Hepatic stellate cell (primary cell): Measurements from ENCODE around the gene CCDC149.

Experiments used
- DNase-seq: peaks from one replicate; pipeline ENCODE4 v3.0.0; 2011; ENCODE audit warnings: low spot score

CCDC149 gene

GRCh38 chr4:24777536-24778463, 135.0 kb downstream of the CCDC149 start:
- DNase-seq = no peak

GRCh38 chr4:24775750-24776149, 137.1 kb downstream of the CCDC149 start:
- no peak for DNase-seq

- no peak for DNase-seq
These were observed 137.7 kb downstream of the CCDC149 start for GRCh38 chr4:24775032-24775605.

GRCh38 chr4:24774452-24774851, 138.4 kb downstream of the CCDC149 start:
- DNase-seq = no peak

- DNase-seq = no peak
These were observed 139.9 kb downstream of the CCDC149 start for GRCh38 chr4:24772952-24773351.

GRCh38 chr4:24772061-24772705, 140.7 kb downstream of the CCDC149 start:
- DNase-seq = no peak

- DNase-seq = no peak
These were observed 141.6 kb downstream of the CCDC149 start for GRCh38 chr4:24771241-24771640.

- DNase-seq = no peak
These were observed 142.2 kb downstream of the CCDC149 start for GRCh38 chr4:24770667-24771066.

- DNase-seq = peak; percentile 23
These were observed 142.7 kb downstream of the CCDC149 start for GRCh38 chr4:24770032-24770584.

- no peak for DNase-seq
These were observed 143.3 kb downstream of the CCDC149 start for GRCh38 chr4:24769571-24769970.

- no peak for DNase-seq
These were observed 144.2 kb downstream of the CCDC149 start for GRCh38 chr4:24768604-24769003.

GRCh38 chr4:24768006-24768405, 144.8 kb downstream of the CCDC149 start:
- no peak for DNase-seq

- DNase-seq = no peak
These were observed 147.4 kb downstream of the CCDC149 start for GRCh38 chr4:24765376-24765988.

- DNase-seq = no peak
These were observed 148.5 kb downstream of the CCDC149 start for GRCh38 chr4:24764345-24764744.

GRCh38 chr4:24763631-24764297, 149.1 kb downstream of the CCDC149 start:
- peak; percentile 15 for DNase-seq
